GM12801 (cell line): Measurements from ENCODE around the gene DPEP1.

ENCODE experiments used
- TF ChIP-seq, protein P1 (sequence below): IDR thresholded peaks from one replicate; pipeline ENCODE4 v1.5.1; 2011; ENCODE audit warnings: control low read depth; ENCODE audit not compliant: insufficient read length; ENCODE audit errors: extremely low read depth

Gene DPEP1

GRCh38 chr16:89612415-89613166 is 851 bp upstream of the DPEP1 start:
- TF ChIP-seq, protein P1, sequence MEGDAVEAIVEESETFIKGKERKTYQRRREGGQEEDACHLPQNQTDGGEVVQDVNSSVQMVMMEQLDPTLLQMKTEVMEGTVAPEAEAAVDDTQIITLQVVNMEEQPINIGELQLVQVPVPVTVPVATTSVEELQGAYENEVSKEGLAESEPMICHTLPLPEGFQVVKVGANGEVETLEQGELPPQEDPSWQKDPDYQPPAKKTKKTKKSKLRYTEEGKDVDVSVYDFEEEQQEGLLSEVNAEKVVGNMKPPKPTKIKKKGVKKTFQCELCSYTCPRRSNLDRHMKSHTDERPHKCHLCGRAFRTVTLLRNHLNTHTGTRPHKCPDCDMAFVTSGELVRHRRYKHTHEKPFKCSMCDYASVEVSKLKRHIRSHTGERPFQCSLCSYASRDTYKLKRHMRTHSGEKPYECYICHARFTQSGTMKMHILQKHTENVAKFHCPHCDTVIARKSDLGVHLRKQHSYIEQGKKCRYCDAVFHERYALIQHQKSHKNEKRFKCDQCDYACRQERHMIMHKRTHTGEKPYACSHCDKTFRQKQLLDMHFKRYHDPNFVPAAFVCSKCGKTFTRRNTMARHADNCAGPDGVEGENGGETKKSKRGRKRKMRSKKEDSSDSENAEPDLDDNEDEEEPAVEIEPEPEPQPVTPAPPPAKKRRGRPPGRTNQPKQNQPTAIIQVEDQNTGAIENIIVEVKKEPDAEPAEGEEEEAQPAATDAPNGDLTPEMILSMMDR, result no peak

GRCh38 chr16:89613954-89614459 is 565 bp downstream of the DPEP1 start:
- TF ChIP-seq, protein P1, result no peak

- TF ChIP-seq, protein P1, result no peak
Measured at GRCh38 chr16:89615176-89615575, 1.7 kb downstream of the DPEP1 start.

DNA sequence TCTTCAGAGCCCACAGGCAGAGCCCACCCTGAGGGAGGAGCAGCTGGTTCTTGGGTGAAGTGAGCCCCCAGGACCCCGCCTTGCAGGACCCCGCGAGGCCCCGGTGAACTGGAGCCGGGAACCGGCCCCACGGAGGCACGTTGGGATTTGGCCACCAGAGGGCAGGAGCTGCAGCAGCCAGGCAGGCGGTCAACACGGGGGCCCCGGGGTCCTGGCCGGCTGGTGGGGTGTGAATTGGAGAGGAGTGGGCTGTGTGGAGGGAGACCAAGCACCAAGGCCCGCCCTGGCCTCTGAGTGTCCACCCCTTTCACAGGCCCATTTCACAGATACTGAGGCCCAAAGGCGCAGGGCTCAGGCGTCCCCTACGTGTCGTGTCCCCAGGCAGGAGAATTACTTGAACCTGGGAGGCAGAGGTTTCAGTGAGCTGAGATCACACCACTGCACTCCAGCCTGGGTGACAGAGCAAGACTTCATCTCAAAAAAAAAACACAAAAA is 2.2 kb downstream of the DPEP1 start:
- TF ChIP-seq, protein P1, result no peak

GRCh38 chr16:89616623-89617022 is 3.2 kb downstream of the DPEP1 start:
- TF ChIP-seq, protein P1, result no peak

DNA sequence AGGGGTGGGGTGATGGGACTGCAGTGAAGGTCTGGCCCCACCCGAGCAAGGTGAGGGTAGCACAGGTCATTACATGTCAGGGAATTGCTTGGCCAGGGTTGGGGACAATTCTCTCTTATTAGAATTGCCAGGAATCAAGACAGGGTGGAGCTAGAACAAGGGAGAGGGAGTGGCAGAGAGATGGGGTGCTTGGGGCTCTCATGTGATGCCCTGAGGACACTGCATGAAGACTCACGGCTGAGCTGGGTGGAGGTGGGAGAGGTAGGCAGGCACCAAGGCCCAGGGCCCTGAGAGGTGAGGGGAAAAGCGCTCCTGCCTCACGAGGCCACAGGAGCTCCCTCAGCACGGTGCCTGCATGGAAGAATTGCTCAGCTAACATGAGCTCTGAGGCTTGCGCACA is 3.6 kb downstream of the DPEP1 start:
- TF ChIP-seq, protein P1, result no peak

DNA sequence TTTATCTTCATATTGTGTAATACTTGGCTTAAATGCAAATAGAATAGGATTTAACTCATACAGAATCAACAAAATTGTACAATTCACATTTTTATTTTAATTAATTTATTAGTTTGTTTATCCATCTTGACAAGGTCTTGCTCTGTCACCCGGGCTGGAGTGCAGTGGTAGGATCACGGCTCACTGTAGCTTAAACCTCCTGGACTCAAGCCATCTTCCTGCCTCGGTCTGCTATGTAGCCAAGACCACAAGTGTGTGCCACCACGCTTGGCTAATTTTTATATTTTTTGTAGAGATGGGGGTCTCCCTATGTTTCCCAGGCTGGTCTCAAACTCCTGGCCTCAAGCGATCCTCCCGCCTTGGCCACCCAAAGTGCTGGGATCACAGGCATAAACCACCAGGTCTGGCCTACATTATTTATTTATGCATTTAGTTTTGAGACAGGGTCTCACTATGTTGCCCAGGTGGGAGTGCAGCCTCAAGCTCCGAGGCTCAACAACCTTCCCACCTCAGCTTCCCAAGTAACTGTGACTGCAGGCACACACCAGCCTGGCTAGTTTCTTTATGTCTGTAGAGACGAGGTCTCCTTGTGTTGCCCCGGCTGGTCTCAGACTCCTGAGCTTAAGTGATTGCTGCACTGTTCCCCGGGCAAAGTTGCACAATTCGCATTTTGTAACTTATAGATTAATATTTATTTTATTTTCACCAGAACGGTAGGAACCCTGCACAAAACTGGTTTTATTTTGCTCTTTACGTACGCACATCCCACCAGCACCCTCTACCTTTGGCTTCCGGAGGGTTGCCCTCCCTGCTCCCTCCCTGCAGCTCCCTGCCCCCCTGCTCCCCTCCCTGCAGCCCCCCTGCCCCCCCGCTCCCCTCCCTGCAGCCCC is 4.9 kb downstream of the DPEP1 start:
- TF ChIP-seq, protein P1, result no peak
